IPS-18c (cell line): Measurements from ENCODE around the gene MEG3.

ENCODE experiments used
- H3K4me3 ChIP-seq: 2 replicates; pipeline ENCODE4 v1.7.0; 2013; ENCODE audit warnings: low read depth, mild to moderate bottlenecking, low read length, moderate library complexity; ENCODE audit not compliant: insufficient read depth
- H3K9me3 ChIP-seq: one replicate; pipeline ENCODE4 v1.6.1; 2013; ENCODE audit warnings: mild to moderate bottlenecking, low read length, moderate library complexity; ENCODE audit not compliant: control insufficient read depth, insufficient read depth

MEG3 gene

GRCh38 chr14:100864206-100864605, 38.3 kb downstream of the MEG3 start:
- H3K4me3 ChIP-seq = no peak overlapping the region
- H3K9me3 ChIP-seq = no peaks in the 10 kb centered on the region

DNA sequence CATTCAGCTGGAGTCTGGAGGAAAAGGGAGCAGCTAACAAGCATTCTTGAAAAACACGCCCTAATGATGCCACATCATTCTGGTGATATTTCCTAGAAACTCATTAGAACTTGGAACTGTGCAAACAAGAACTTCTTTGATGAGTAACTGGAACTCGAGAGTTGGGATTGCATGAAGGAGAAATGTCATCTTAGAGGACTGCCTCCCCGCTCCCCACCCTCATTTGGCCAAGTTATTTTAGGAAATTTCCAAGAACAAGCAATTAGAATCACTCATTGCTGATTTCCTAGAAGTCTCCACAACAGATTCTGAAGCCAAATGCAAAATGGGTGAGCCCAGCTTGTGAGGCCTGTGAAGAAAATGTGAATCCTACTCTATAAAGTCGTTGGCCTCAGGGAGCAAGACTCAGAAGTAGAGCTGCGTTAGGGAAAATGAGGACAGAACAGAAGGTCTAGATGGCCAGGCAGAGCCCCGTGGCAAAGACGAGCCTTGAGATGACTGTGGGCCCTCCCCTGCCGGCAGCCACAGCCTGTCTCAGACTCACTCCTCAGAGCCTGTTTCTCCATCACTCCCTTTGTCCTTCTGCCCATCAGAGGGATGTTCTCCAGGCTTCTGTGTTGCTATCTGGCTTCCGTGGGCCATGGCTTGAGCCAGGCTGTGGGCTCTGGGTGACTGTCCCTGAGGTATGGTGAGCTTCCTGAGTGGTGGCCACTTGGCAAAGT, 39.2 kb downstream of the MEG3 start:
- Histone ChIP-seq H3K4me3 (no peak overlapping the region), H3K9me3 (no peaks in the 10 kb centered on the region)

DNA sequence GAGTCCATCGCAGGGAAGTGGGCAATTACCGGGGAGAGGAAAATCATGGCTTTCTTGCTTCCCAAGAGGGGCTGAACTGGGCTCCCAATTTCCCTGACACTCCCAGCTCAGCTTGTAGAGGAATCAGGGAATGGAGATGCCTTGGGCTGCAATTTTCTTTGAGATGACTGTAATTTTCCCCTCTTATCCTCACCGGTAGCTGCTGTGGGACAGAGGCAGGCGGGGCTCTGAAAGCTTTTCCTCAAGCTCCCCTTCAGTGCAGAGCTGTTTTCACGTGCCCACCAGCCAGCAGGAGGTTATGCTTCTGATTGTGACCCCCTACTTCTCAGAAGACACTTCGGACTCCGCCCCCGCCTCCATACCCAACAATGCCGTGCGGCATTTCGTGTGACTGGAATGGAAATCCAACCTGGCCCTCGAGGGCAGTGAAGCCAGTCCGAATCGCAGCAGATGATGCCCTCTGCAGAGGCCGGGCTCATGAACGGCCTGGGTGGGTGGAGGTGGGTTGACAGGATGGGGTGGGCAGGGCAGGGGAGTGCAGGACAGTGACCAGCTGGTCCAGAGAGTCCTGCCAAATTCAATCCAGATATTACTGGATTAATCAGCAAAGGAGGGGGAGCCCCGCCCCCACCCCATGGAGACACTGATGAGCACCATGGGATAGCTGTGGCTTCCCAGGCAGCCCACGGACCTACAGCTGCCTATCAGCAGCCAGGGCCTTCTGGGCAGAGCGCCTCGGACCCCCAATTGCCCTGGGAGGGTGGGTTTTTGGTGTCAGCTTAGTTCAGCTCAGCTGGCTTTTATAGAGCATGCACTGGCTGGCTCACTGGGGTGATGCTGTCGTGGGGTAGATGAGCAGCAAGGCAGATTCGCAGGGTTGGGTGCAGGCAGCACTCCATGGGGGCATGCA, 40.0 kb downstream of the MEG3 start:
- no peak overlapping the region for H3K4me3 ChIP-seq
- H3K9me3 ChIP-seq = no peaks in the 10 kb centered on the region

- Histone ChIP-seq H3K4me3 (no peak overlapping the region; the same call in 1 of the 2 replicates), H3K9me3 (no peaks in the 10 kb centered on the region)
These were observed 41.0 kb downstream of the MEG3 start for GRCh38 chr14:100866666-100867630.

GRCh38 chr14:100867631-100868315, 41.9 kb downstream of the MEG3 start:
- Histone ChIP-seq H3K9me3 (no peaks in the 10 kb centered on the region), H3K4me3 (no peak overlapping the region)

GRCh38 chr14:100868621-100869370, 42.9 kb downstream of the MEG3 start:
- no peaks in the 10 kb centered on the region for H3K9me3 ChIP-seq

DNA sequence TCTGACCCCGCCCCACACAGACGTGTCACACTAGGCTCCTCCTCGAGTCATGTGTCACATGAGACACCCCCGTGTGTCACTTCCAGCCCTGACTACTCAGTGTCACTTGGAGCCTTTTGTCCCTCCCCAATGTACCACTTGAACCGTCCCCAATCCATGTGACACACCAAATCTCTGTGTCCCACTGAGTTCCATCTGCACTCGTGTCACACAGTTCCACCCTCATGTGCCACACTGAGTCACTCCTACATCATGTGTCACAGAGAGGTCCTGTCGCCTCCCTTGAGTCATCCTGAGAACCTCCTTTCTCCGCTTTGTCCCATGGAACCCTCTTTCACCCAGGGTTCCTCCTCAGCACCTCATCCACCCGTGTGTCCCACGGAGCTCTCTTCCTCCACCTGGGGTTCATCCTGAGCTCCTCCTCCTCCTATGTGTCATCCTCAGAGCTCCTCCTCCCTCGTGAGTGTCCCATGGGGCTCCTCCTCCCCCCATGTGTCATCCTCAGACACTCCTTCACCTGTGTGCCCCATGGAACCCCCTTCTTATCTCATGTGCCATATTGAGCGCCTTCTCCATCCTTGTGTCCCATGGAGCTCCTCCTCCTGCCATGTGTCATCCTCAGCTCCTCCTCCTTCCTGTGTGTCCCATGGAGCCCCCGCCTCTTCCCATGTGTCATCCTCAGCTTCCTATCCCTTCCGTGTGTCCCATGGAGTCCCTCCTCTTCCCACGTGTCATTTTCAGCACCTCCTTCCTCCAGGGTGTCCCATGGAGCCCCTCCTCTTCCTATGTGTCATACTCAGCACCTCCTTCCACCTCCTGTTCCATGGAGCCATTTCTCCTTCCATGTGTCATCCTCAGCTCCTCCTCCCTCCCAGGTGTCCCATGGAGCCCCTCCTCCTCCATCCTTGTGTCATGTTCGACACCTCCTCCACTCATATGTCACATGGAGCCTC, 45.6 kb downstream of the MEG3 start:
- Histone ChIP-seq H3K4me3 (no peak overlapping the region), H3K9me3 (no peaks in the 10 kb centered on the region)

More at GRCh38 chr14:100868621-100869370, 42.9 kb downstream of the MEG3 start:
- H3K4me3 ChIP-seq = no peak overlapping the region

DNA sequence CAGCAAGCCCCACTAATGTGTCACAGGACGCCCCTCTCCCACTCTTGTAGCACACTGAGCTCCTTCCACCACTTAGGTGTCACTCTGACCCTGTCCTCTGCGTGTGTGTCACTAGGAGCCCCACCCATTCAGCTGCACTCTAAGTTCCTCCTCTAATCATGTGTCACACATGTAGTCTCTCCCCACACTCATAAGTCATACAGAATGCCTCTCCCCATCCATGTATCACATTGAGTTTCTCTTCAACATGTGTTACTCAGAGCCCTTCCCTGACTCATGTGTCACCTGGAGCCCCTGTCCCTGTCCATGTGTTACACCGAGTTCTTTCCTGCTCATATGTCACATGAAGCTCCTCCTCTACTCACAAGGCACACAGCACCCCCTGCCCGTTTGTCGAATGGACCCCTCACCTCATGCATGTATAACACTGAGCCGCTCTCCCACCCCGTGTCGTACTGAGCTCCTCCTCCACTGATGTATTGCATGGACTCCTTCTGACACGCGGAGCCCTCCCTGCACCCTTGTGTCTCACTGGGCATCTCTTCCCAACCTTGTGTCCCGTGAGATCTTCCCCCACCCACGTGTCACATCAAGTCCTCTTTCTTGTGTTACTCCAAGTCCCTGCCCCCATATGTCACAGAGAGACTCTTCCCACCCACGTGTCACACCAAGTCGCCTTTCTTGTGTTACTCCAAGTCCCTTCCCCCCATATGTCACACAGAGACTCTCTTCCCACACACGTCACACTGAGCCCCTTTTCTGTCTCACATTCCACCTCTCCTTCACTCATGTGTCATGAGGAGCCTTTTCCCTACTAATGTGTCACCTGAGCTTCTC, 46.6 kb downstream of the MEG3 start:
- no peaks in the 10 kb centered on the region for H3K9me3 ChIP-seq
- no peak overlapping the region for H3K4me3 ChIP-seq

GRCh38 chr14:100873096-100873482, 47.2 kb downstream of the MEG3 start:
- no peaks in the 10 kb centered on the region for H3K9me3 ChIP-seq
- H3K4me3 ChIP-seq = no peak overlapping the region

DNA sequence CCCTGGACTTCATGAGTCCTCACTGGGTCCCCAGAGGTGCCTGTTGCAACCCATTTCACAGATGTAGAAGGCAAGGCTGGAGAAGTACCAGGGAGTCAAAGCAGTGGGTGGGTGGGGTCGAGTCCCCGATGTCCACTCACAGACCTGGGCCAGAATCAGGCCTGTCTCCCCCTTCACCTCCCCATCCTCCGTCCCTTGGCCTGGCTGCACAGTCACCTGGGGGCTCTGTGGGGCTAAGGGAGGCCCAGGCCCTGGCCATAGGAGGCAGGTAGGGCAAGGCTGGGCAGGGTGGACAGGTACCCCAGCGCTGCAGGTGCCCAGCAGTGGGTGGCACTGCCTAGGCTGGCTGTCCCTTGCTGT, 48.1 kb downstream of the MEG3 start:
- no peaks in the 10 kb centered on the region for H3K9me3 ChIP-seq

DNA sequence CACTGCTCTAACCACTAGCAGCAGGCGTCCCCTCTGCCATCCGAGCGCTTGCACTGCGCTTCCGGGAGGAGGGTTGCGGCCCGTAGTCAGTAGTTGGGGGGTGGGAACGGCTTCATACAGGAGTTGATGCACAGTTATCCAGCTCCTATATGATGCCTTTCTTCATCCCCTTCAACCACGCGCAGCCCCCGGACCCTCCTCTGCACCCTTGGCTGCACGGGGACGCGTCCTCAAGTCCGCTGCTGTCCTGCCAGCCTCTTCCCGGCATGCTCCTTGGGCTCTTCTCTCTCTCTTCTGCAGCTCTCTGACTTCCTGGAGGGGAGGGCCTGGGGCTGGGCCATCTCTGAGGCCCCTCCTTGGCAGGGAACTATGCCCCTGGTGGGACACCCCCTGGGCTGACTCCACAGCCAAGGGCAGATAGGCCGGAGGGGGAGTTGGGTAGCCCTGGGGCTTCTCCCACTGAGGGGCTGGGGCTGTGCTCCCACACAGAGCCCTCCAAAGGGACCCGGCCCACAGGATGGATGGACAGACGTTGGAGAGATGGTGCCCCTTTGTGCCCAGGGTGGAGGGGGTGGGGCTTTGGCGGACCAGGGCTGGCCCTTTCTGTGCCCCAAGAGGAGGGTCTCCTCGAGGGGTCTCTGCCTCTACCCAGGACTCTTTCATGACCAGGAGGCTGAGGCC, 48.6 kb downstream of the MEG3 start:
- Histone ChIP-seq H3K4me3 (no peak overlapping the region), H3K9me3 (no peaks in the 10 kb centered on the region)

More for the DNA sequence above, 48.1 kb downstream of the MEG3 start:
- H3K4me3 ChIP-seq = no peak overlapping the region

DNA sequence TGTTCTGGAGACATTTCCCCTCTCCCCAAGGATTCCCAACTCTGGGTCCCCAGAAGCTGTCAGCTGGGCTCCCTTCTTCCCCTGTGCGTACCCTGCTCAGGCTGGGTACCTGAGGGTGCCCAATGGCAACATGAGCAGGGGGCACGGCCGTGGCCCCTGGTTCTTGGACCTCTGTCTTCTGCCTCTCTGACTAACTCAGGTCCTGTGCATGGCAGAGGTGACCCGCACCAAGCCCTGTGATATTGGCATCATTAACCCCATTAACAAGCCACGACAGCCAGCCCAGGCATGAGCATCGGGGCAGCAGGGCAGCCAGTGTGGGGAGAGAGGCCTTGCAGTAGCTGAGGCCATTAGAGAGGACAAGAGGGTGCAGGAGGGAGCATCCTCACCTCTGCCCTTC, 49.2 kb downstream of the MEG3 start:
- Histone ChIP-seq H3K4me3 (no peak overlapping the region), H3K9me3 (no peaks in the 10 kb centered on the region)

- Histone ChIP-seq H3K4me3 (no peak overlapping the region), H3K9me3 (no peaks in the 10 kb centered on the region)
These were observed 50.1 kb downstream of the MEG3 start for GRCh38 chr14:100875861-100876590.
